ENCODE results near the gene FYCO1. TPM values are rescaled to one million over a fixed set of nuclear protein-coding genes. Genes with fewer than 3 reads are reported as not detected.

FYCO1 gene
- total RNA-seq, 1 experiment from 2014 or later, result 10.9 TPM

DNA sequence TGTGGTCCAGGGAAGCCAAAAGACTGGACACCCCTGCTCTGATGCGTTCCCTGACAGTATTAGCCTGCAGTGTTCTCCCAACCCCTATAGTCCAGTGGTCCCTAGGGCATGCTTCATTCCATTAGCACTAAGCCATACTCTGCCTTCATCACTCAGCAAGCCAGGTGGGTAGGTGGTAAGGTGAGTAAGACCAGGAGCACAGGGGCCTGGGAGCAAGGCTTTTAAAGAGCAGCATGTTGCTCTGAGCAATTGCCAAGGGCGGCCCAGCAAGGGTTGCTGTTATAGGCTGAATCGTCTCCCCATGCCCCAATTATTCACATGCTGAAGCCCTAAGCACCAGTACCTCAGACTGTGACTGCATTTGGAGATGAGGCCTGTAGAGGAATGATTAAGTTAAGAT lies 41.3 kb downstream of the FYCO1 start:
- Mint-ChIP-seq H3K4me3 (ENCODE audit: unreplicated experiment) (no peak overlapping the region), H3K36me3 (ENCODE audit: insufficient read depth, unreplicated experiment) (peaks cover 23% of the 10 kb centered on the region)

DNA sequence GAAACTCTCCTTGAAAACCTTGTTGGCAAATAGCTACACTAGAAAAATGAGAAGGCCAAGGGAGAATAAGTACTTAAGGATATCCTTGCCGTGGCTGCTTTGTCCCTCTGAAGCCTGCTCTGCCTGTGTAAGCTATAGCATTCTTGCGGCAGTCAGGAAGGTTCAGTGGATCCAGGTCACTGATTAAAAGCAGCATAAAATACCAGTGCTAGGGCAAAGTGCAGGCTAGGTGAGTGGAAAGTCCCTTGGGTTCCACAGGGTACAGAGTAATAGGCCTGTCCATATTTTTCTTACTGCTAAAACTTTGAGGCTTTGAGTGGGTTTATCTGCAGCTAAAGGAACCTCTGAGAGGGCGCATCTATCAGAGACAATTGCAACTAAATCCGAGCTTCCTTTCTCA lies 42.1 kb downstream of the FYCO1 start:
- POLR2A ChIA-PET, result no interaction called here
- Histone ChIP-seq H3K36me3 (ENCODE audit: control insufficient read depth, insufficient read depth, low read length) (peaks cover 5% of the 10 kb centered on the region), H3K4me1 (no peaks in the 10 kb centered on the region), H3K9me3 (no peaks in the 10 kb centered on the region), H3K4me3 (ENCODE audit: low read depth, low read length) (no peak overlapping the region), H3K27me3 (replicated peaks; ENCODE audit: control insufficient read depth, insufficient read depth, low read length) (no peaks in the 10 kb centered on the region)
- peaks cover 23% of the 10 kb centered on the region for H3K36me3 Mint-ChIP-seq (ENCODE audit: insufficient read depth, unreplicated experiment)
- no peaks in the 10 kb centered on the region for H3K27me3 Mint-ChIP-seq (ENCODE audit: insufficient read depth, unreplicated experiment)
- BruUV-seq (replicated peaks), result no TSS peak
- TF ChIP-seq, protein P1, sequence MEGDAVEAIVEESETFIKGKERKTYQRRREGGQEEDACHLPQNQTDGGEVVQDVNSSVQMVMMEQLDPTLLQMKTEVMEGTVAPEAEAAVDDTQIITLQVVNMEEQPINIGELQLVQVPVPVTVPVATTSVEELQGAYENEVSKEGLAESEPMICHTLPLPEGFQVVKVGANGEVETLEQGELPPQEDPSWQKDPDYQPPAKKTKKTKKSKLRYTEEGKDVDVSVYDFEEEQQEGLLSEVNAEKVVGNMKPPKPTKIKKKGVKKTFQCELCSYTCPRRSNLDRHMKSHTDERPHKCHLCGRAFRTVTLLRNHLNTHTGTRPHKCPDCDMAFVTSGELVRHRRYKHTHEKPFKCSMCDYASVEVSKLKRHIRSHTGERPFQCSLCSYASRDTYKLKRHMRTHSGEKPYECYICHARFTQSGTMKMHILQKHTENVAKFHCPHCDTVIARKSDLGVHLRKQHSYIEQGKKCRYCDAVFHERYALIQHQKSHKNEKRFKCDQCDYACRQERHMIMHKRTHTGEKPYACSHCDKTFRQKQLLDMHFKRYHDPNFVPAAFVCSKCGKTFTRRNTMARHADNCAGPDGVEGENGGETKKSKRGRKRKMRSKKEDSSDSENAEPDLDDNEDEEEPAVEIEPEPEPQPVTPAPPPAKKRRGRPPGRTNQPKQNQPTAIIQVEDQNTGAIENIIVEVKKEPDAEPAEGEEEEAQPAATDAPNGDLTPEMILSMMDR (IDR thresholded peaks at IDR 0.05; ENCODE audit: insufficient read depth in 1 of 2, low read depth in 1 of 2, low read length in 1 of 2, severe bottlenecking in 1 of 2, unreplicated experiment in 1 of 2), result no peak
- no peaks in the 10 kb centered on the region for H3K4me1 Mint-ChIP-seq (ENCODE audit: low read depth, unreplicated experiment)
- intact Hi-C loops (cut with micrococcal nuclease; ENCODE audit: unreplicated experiment), result no loop called here
- no peaks in the 10 kb centered on the region for H3K9me3 Mint-ChIP-seq (ENCODE audit: unreplicated experiment)
- no peak overlapping the region for H3K4me3 Mint-ChIP-seq (ENCODE audit: unreplicated experiment)
- CTCF ChIA-PET, result no interaction called here
- no peak for DNase-seq
- no peak overlapping the region for H3K27ac Mint-ChIP-seq (ENCODE audit: unreplicated experiment)

More for the DNA sequence above, 41.3 kb downstream of the FYCO1 start:
- H3K9me3 Mint-ChIP-seq (ENCODE audit: unreplicated experiment), result no peaks in the 10 kb centered on the region
- POLR2A ChIA-PET, result no interaction called here
- H3K27me3 Mint-ChIP-seq (ENCODE audit: insufficient read depth, unreplicated experiment), result no peaks in the 10 kb centered on the region
- H3K9me3 ChIP-seq, result no peaks in the 10 kb centered on the region
- H3K4me1 ChIP-seq, result no peaks in the 10 kb centered on the region
- BruUV-seq (replicated peaks), result no TSS peak
- intact Hi-C loops (cut with micrococcal nuclease; ENCODE audit: unreplicated experiment), result no loop called here
- no peak for DNase-seq
- CTCF ChIA-PET, result no interaction called here
- no peaks in the 10 kb centered on the region for H3K27me3 ChIP-seq (replicated peaks; ENCODE audit: control insufficient read depth, insufficient read depth, low read length)
- peaks cover 5% of the 10 kb centered on the region for H3K36me3 ChIP-seq (ENCODE audit: control insufficient read depth, insufficient read depth, low read length)
- no peak overlapping the region for H3K4me3 ChIP-seq (ENCODE audit: low read depth, low read length)
- TF ChIP-seq, protein P1 (IDR thresholded peaks at IDR 0.05; ENCODE audit: insufficient read depth in 1 of 2, low read depth in 1 of 2, low read length in 1 of 2, severe bottlenecking in 1 of 2, unreplicated experiment in 1 of 2), result no peak
- no peaks in the 10 kb centered on the region for H3K4me1 Mint-ChIP-seq (ENCODE audit: low read depth, unreplicated experiment)
- no peak overlapping the region for H3K27ac Mint-ChIP-seq (ENCODE audit: unreplicated experiment)

DNA sequence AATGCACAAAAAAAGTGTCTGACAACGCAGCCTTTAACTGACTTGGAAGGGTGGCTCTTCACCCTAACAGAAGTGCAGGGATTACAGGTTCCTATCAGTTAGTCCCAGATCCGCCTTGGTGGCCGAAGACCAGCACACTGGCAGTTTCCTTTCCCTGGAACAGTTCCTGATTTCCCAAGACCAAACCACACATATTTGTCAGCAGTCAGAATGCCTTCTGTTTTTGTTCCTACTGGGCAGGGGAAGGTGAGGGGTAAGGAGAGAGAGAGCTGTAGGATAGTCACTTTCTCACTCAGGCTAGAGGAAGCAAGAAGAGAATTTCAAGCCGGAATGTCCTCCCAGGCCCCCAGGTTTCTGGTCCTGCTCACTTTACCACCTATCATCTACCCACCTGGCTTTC lies 43.2 kb downstream of the FYCO1 start:
- no peaks in the 10 kb centered on the region for H3K9me3 Mint-ChIP-seq (ENCODE audit: unreplicated experiment)
- peaks cover 5% of the 10 kb centered on the region for H3K36me3 ChIP-seq (ENCODE audit: control insufficient read depth, insufficient read depth, low read length)
- POLR2A ChIA-PET, result no interaction called here

More for the DNA sequence above, 43.2 kb downstream of the FYCO1 start:
- no peaks in the 10 kb centered on the region for H3K27me3 Mint-ChIP-seq (ENCODE audit: insufficient read depth, unreplicated experiment)
- Histone ChIP-seq H3K4me1 (no peaks in the 10 kb centered on the region), H3K27me3 (replicated peaks; ENCODE audit: control insufficient read depth, insufficient read depth, low read length) (no peaks in the 10 kb centered on the region), H3K4me3 (ENCODE audit: low read depth, low read length) (no peak overlapping the region), H3K9me3 (no peaks in the 10 kb centered on the region)
- TF ChIP-seq, protein P1 (IDR thresholded peaks at IDR 0.05; ENCODE audit: insufficient read depth in 1 of 2, low read depth in 1 of 2, low read length in 1 of 2, severe bottlenecking in 1 of 2, unreplicated experiment in 1 of 2), result no peak
- H3K4me3 Mint-ChIP-seq (ENCODE audit: unreplicated experiment), result no peak overlapping the region
- H3K4me1 Mint-ChIP-seq (ENCODE audit: low read depth, unreplicated experiment), result no peaks in the 10 kb centered on the region
- no peak for DNase-seq
- no TSS peak for BruUV-seq (replicated peaks)
- CTCF ChIA-PET, result no interaction called here
- intact Hi-C loops (cut with micrococcal nuclease; ENCODE audit: unreplicated experiment), result no loop called here
- peaks cover 17% of the 10 kb centered on the region for H3K36me3 Mint-ChIP-seq (ENCODE audit: insufficient read depth, unreplicated experiment)
- H3K27ac Mint-ChIP-seq (ENCODE audit: unreplicated experiment), result no peak overlapping the region
